Dermis lymphatic vessel endothelial cell (primary cell): ENCODE results near the gene LIMD2. TPM values are rescaled to one million over a fixed set of nuclear protein-coding genes. Genes with fewer than 3 reads are reported as not detected.

Source experiments
- total RNA-seq: library from RNA; depleted of rRNA; stranded (reverse); fragments of >200 nt; gene quantifications from 2 replicates; pipeline ENCODE4 v1.2.1, GENCODE V29; 2014

LIMD2 gene
- total RNA-seq, result 19.3 and 28.1 TPM in 2 replicates

GRCh38 chr17:63699638-63700527 is at the start of gene LIMD2:
LIMD2 (minus strand) TSS chr17:63700125; CDS start chr17:63699298, 827 bp downstream.

GRCh38 chr17:63741408-63742173 is 41.7 kb upstream of the LIMD2 start, which contains the start of gene STRADA:
STRADA (minus strand) TSS chr17:63741799; CDS start chr17:63728369, 13,430 bp downstream.

Other genes with a start within 250 kb of the LIMD2 start
- gene ACE, start 223.1 kb downstream of the LIMD2 start, total RNA-seq, result 47.2 and 77.6 TPM in 2 replicates
- under 0.01 TPM in 1 of 2 replicates, not detected in the other for gene KCNH6, start 176.8 kb downstream of the LIMD2 start, total RNA-seq
- gene DCAF7, start 149.6 kb downstream of the LIMD2 start, total RNA-seq, result 29.9 and 33.1 TPM in 2 replicates
- 11.3 and 14.5 TPM in 2 replicates for gene TACO1, start 99.2 kb downstream of the LIMD2 start, total RNA-seq
- gene MAP3K3, start 77.7 kb downstream of the LIMD2 start, total RNA-seq, result 104 and 105 TPM in 2 replicates
- 22.4 and 26.8 TPM in 2 replicates for gene STRADA, start 41.7 kb upstream of the LIMD2 start, total RNA-seq
- 116 and 130 TPM in 2 replicates for gene CCDC47, start 73.5 kb upstream of the LIMD2 start, total RNA-seq
- gene DDX42, start 74.0 kb upstream of the LIMD2 start, total RNA-seq, result 56.3 and 57.5 TPM in 2 replicates
- 78.1 and 83.1 TPM in 2 replicates for gene PSMC5, start 127.3 kb upstream of the LIMD2 start, total RNA-seq
- gene FTSJ3, start 127.5 kb upstream of the LIMD2 start, total RNA-seq, result 54.8 and 59.6 TPM in 2 replicates
- 46.7 and 60.8 TPM in 2 replicates for gene SMARCD2, start 142.6 kb upstream of the LIMD2 start, total RNA-seq
- gene CSH2, start 173.6 kb upstream of the LIMD2 start, total RNA-seq, result not detected in 2 replicates
- not detected in 2 replicates for gene GH2, start 181.8 kb upstream of the LIMD2 start, total RNA-seq
- not detected in 2 replicates for gene CSH1, start 196.4 kb upstream of the LIMD2 start, total RNA-seq
- not detected in 2 replicates for gene CSHL1, start 211.1 kb upstream of the LIMD2 start, total RNA-seq
- not detected in 2 replicates for gene GH1, start 218.7 kb upstream of the LIMD2 start, total RNA-seq
- gene CD79B, start 232.2 kb upstream of the LIMD2 start, total RNA-seq, result 0.22 and 0.43 TPM in 2 replicates